ENCODE data around the gene RALGAPA1.

The RALGAPA1 gene

DNA sequence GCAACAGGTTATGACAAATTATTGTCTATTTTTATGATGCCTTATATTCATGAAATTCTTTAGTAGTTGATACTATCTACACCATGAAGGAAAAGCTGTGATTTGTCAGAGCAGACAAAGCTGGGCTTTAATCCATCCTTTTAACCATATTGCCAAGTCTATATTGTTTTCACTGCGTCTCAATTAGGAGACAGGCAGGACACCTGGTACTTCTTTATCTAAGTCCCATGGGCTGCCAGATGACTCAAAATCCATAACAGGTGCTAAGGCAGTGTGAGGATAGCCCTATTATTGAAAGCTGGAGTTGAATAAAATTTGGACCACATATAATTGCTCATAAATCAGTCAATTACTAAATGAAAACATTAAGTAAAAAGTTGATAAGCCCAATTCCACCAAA is 252.5 kb downstream of the RALGAPA1 start:
- Histone ChIP-seq H3K4me3 (ENCODE audit: low read depth, low read length) (no peak overlapping the region), H3K9me3 (ENCODE audit: severe bottlenecking) (no peaks in the 10 kb centered on the region), H3K27me3 (ENCODE audit: insufficient read depth, low read depth, severe bottlenecking) (no peaks in the 10 kb centered on the region), H3K27ac (peak overlapping the region; percentile 62), H3K36me3 (no peaks in the 10 kb centered on the region)
- TF ChIP-seq, protein P1, sequence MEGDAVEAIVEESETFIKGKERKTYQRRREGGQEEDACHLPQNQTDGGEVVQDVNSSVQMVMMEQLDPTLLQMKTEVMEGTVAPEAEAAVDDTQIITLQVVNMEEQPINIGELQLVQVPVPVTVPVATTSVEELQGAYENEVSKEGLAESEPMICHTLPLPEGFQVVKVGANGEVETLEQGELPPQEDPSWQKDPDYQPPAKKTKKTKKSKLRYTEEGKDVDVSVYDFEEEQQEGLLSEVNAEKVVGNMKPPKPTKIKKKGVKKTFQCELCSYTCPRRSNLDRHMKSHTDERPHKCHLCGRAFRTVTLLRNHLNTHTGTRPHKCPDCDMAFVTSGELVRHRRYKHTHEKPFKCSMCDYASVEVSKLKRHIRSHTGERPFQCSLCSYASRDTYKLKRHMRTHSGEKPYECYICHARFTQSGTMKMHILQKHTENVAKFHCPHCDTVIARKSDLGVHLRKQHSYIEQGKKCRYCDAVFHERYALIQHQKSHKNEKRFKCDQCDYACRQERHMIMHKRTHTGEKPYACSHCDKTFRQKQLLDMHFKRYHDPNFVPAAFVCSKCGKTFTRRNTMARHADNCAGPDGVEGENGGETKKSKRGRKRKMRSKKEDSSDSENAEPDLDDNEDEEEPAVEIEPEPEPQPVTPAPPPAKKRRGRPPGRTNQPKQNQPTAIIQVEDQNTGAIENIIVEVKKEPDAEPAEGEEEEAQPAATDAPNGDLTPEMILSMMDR (IDR thresholded peaks at IDR 0.05; ENCODE audit: low read depth, low read length), result no peak
- peak; percentile 75 for DNase-seq

DNA sequence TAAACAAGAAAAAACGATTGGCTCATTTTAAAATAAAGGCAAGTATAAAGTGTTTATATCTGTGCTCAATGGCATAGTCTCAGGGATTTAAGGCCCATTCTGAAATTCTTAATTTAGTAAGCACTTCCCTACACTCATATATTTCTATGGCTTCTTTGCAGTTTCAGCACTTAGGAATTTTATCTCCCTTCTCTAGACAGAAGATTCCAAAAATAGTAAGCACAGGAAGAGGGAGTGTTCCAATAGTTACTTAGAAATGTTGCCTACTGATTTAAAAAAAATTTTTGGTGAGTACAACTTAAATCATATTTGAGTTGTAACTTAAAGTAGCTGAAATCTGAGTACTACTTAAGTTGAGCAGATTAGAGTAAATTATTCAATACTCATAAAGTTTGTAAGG is 255.3 kb downstream of the RALGAPA1 start:
- DNase-seq, result no peak
- TF ChIP-seq, protein P1 (IDR thresholded peaks at IDR 0.05; ENCODE audit: low read depth, low read length), result no peak
- no peaks in the 10 kb centered on the region for H3K27me3 ChIP-seq (ENCODE audit: insufficient read depth, low read depth, severe bottlenecking)
- H3K9me3 ChIP-seq (ENCODE audit: severe bottlenecking), result no peaks in the 10 kb centered on the region
- no peak overlapping the region for H3K4me3 ChIP-seq (ENCODE audit: low read depth, low read length)
- H3K36me3 ChIP-seq, result no peaks in the 10 kb centered on the region
- peak overlapping the region; percentile 39 for H3K27ac ChIP-seq

- H3K27ac ChIP-seq, result peak overlapping the region; percentile 74
- TF ChIP-seq, protein P1 (IDR thresholded peaks at IDR 0.05; ENCODE audit: low read depth, low read length), result no peak
- H3K4me3 ChIP-seq (ENCODE audit: low read depth, low read length), result no peak overlapping the region
- no peaks in the 10 kb centered on the region for H3K36me3 ChIP-seq
- no peak for DNase-seq
- no peaks in the 10 kb centered on the region for H3K9me3 ChIP-seq (ENCODE audit: severe bottlenecking)
- no peaks in the 10 kb centered on the region for H3K27me3 ChIP-seq (ENCODE audit: insufficient read depth, low read depth, severe bottlenecking)
These were observed 258.0 kb downstream of the RALGAPA1 start for GRCh38 chr14:35551081-35551480.

GRCh38 chr14:35549551-35549950 is 259.5 kb downstream of the RALGAPA1 start:
- no peaks in the 10 kb centered on the region for H3K36me3 ChIP-seq
- peak overlapping the region; percentile 36 for H3K4me3 ChIP-seq (ENCODE audit: low read depth, low read length)
- TF ChIP-seq, protein P1 (IDR thresholded peaks at IDR 0.05; ENCODE audit: low read depth, low read length), result no peak
- peak overlapping the region; percentile 74 for H3K27ac ChIP-seq
- no peaks in the 10 kb centered on the region for H3K9me3 ChIP-seq (ENCODE audit: severe bottlenecking)
- no peak for DNase-seq
- no peaks in the 10 kb centered on the region for H3K27me3 ChIP-seq (ENCODE audit: insufficient read depth, low read depth, severe bottlenecking)

DNA sequence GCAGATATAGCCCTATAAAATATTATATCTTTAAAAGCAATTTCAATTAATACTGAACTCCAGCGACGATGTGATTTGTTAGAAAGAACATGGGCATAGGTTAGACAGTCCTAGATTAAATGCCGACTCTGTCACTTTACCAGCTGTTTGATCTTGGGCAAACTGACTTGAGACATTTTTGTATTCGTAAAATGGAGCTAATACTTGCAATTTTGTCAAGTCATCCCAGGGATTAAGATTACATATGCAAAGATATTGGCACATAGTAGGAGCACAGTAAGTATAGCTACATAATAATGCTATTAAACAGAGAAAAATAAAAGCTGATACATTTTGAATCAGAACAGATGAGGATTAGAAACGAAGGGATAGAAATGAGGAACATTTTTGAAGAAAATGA is 266.1 kb downstream of the RALGAPA1 start:
- Histone ChIP-seq H3K36me3 (peaks cover 4% of the 10 kb centered on the region; the same call in 1 of the 2 replicates), H3K9me3 (ENCODE audit: severe bottlenecking) (no peaks in the 10 kb centered on the region), H3K27me3 (ENCODE audit: insufficient read depth, low read depth, severe bottlenecking) (no peaks in the 10 kb centered on the region), H3K27ac (no peak overlapping the region), H3K4me3 (ENCODE audit: low read depth, low read length) (no peak overlapping the region)
- TF ChIP-seq, protein P1 (IDR thresholded peaks at IDR 0.05; ENCODE audit: low read depth, low read length), result no peak
- DNase-seq, result no peak

GRCh38 chr14:35539969-35540368 is 269.1 kb downstream of the RALGAPA1 start:
- no peaks in the 10 kb centered on the region for H3K27me3 ChIP-seq (ENCODE audit: insufficient read depth, low read depth, severe bottlenecking)
- TF ChIP-seq, protein P1 (IDR thresholded peaks at IDR 0.05; ENCODE audit: low read depth, low read length), result no peak
- DNase-seq, result no peak
- no peaks in the 10 kb centered on the region for H3K9me3 ChIP-seq (ENCODE audit: severe bottlenecking)
- H3K4me3 ChIP-seq (ENCODE audit: low read depth, low read length), result peak overlapping the region; percentile 0
- peaks cover 34% of the 10 kb centered on the region for H3K36me3 ChIP-seq
- peak overlapping the region; percentile 55 for H3K27ac ChIP-seq

Data from WERI-Rb-1 (cell line).